ENCODE results near the gene CD4.

Gene CD4

GRCh38 chr12:6828781-6829535 is 39.6 kb downstream of the CD4 start (continued):
- TF ChIP-seq ZNF391 (tag by site-specific recombination; IDR thresholded peaks at IDR 0.05; ENCODE audit: borderline replicate concordance, low read depth) = peak; percentile 90
- no peak for TF ChIP-seq HIC1 (tag by site-specific recombination; IDR thresholded peaks at IDR 0.05)
- TF ChIP-seq ZBTB49 (tag by site-specific recombination; IDR thresholded peaks at IDR 0.05; ENCODE audit: low read depth) = no peak
- TF ChIP-seq ZBTB20 (tag by site-specific recombination; IDR thresholded peaks at IDR 0.05) = peak; percentile 100
- peak; percentile 71; the same call in 1 of the 2 replicates for TF ChIP-seq KLF16 (tag by site-specific recombination; IDR thresholded peaks at IDR 0.05)
- no peak for TF ChIP-seq ZSCAN16 (tag by site-specific recombination; IDR thresholded peaks at IDR 0.05)
- 0 out of 2 replicates have a peak, but pooled peaks have one; percentile 25 for TF ChIP-seq RBAK (tag by site-specific recombination; IDR thresholded peaks at IDR 0.05)
- peak; percentile 72 for TF ChIP-seq GLIS2 (tag by site-specific recombination; IDR thresholded peaks at IDR 0.05)
- TF ChIP-seq ZBTB21 (tag by site-specific recombination; IDR thresholded peaks at IDR 0.05) = peak; percentile 43; the same call in 1 of the 2 replicates
- peak; percentile 72; the same call in 1 of the 2 replicates for TF ChIP-seq ZSCAN5A (tag by site-specific recombination; IDR thresholded peaks at IDR 0.05)
- no peak for TF ChIP-seq ZNF596 (tag by site-specific recombination; IDR thresholded peaks at IDR 0.05)
- peak; percentile 90 for TF ChIP-seq ZBTB10 (tag by site-specific recombination; IDR thresholded peaks at IDR 0.05)
- TF ChIP-seq ZNF18 (tag by site-specific recombination; IDR thresholded peaks at IDR 0.05) = peak; percentile 97
- TF ChIP-seq ZNF837 (tag by site-specific recombination; IDR thresholded peaks at IDR 0.05) = 0 out of 2 replicates have a peak, but pooled peaks have one; percentile 67
- peak; percentile 86; the same call in 1 of the 2 replicates for TF ChIP-seq GLI4 (tag by site-specific recombination; IDR thresholded peaks at IDR 0.05)
- TF ChIP-seq ZNF132 (tag by site-specific recombination; IDR thresholded peaks at IDR 0.05; ENCODE audit: borderline replicate concordance) = no peak
- peak; percentile 79; the same call in 1 of the 2 replicates for TF ChIP-seq ZNF580 (tag by site-specific recombination; IDR thresholded peaks at IDR 0.05)
- no peak for TF ChIP-seq MYNN (tag by site-specific recombination; IDR thresholded peaks at IDR 0.05; ENCODE audit: borderline replicate concordance)
- TF ChIP-seq ZEB2 (tag by site-specific recombination; IDR thresholded peaks at IDR 0.05) = peak; percentile 90; the same call in 1 of the 2 replicates
- no peak for TF ChIP-seq ZNF19 (tag by site-specific recombination; IDR thresholded peaks at IDR 0.05; ENCODE audit: low read depth)
- TF ChIP-seq ZNF692 (tag by site-specific recombination; IDR thresholded peaks at IDR 0.05) = 0 out of 2 replicates have a peak, but pooled peaks have one; percentile 59
- no peak for TF ChIP-seq TSHZ1 (tag by site-specific recombination; IDR thresholded peaks at IDR 0.05; ENCODE audit: borderline replicate concordance)
